HEK293 (cell line): Measurements from ENCODE around the gene CAPRIN2.

Experiments
- EGR2 ChIP-seq: fragments of 450-650 bp; formaldehyde crosslinking; IDR thresholded peaks from 2 replicates; pipeline ENCODE4 v1.5.1; 2016; ENCODE audit warnings: low read depth, missing biosample characterization, missing genetic modification characterization
- FEZF1 ChIP-seq: fragments of 450-650 bp; formaldehyde crosslinking; IDR thresholded peaks from 2 replicates; pipeline ENCODE4 v1.5.1; 2016; ENCODE audit warnings: missing biosample characterization, missing genetic modification characterization
- GLI4 ChIP-seq: fragments of 450-650 bp; formaldehyde crosslinking; IDR thresholded peaks from 2 replicates; pipeline ENCODE4 v1.5.1; 2016; ENCODE audit warnings: missing biosample characterization, missing genetic modification characterization
- KLF16 ChIP-seq: fragments of 450-650 bp; formaldehyde crosslinking; IDR thresholded peaks from 2 replicates; pipeline ENCODE4 v1.5.1; 2017; ENCODE audit warnings: missing biosample characterization, missing genetic modification characterization
- KLF8 ChIP-seq: fragments of 450-650 bp; formaldehyde crosslinking; IDR thresholded peaks from 2 replicates; pipeline ENCODE4 v1.5.1; 2016; ENCODE audit warnings: missing biosample characterization, missing genetic modification characterization
- MZF1 ChIP-seq: fragments of 450-650 bp; formaldehyde crosslinking; IDR thresholded peaks from 2 replicates; pipeline ENCODE4 v1.5.1; 2017; ENCODE audit warnings: missing biosample characterization, missing genetic modification characterization, borderline replicate concordance
- SALL2 ChIP-seq: fragments of 450-650 bp; formaldehyde crosslinking; IDR thresholded peaks from 2 replicates; pipeline ENCODE4 v1.5.0; 2017; ENCODE audit warnings: missing biosample characterization, mild to moderate bottlenecking, missing genetic modification characterization, borderline replicate concordance
- SP7 ChIP-seq: fragments of 450-650 bp; formaldehyde crosslinking; IDR thresholded peaks from 2 replicates; pipeline ENCODE4 v1.5.1; 2016; ENCODE audit warnings: missing biosample characterization, missing genetic modification characterization
- WT1 ChIP-seq: fragments of 450-650 bp; formaldehyde crosslinking; IDR thresholded peaks from 2 replicates; pipeline ENCODE4 v1.5.1; 2016; ENCODE audit warnings: missing biosample characterization, missing genetic modification characterization
- ZBTB6 ChIP-seq: fragments of 450-650 bp; formaldehyde crosslinking; IDR thresholded peaks from 2 replicates; pipeline ENCODE4 v1.5.1; 2017; ENCODE audit warnings: missing biosample characterization, missing genetic modification characterization
- ZBTB8A ChIP-seq: fragments of 450-650 bp; formaldehyde crosslinking; IDR thresholded peaks from 2 replicates; pipeline ENCODE4 v1.5.1; 2016; ENCODE audit warnings: missing biosample characterization, missing genetic modification characterization
- ZFP37 ChIP-seq: fragments of 450-650 bp; formaldehyde crosslinking; IDR thresholded peaks from 2 replicates; pipeline ENCODE4 v1.5.1; 2016; ENCODE audit warnings: missing biosample characterization, missing genetic modification characterization
- ZFP69B ChIP-seq: fragments of 450-650 bp; formaldehyde crosslinking; IDR thresholded peaks from 2 replicates; pipeline ENCODE4 v1.5.1; 2016; ENCODE audit warnings: missing biosample characterization, missing genetic modification characterization
- ZNF10 ChIP-seq: fragments of 450-650 bp; formaldehyde crosslinking; IDR thresholded peaks from 2 replicates; pipeline ENCODE4 v1.5.1; 2017; ENCODE audit warnings: missing biosample characterization, missing genetic modification characterization
- ZNF174 ChIP-seq: fragments of 450-650 bp; formaldehyde crosslinking; IDR thresholded peaks from 2 replicates; pipeline ENCODE4 v1.5.0; 2017; ENCODE audit warnings: missing biosample characterization, mild to moderate bottlenecking, missing genetic modification characterization
- ZNF2 ChIP-seq: fragments of 450-650 bp; formaldehyde crosslinking; IDR thresholded peaks from 2 replicates; pipeline ENCODE4 v1.5.1; 2016; ENCODE audit warnings: missing biosample characterization, missing genetic modification characterization
- ZNF214 ChIP-seq: fragments of 450-650 bp; formaldehyde crosslinking; IDR thresholded peaks from 2 replicates; pipeline ENCODE4 v1.5.1; 2017; ENCODE audit warnings: missing biosample characterization, mild to moderate bottlenecking, missing genetic modification characterization, borderline replicate concordance
- ZNF239 ChIP-seq: fragments of 450-650 bp; formaldehyde crosslinking; IDR thresholded peaks from 2 replicates; pipeline ENCODE4 v1.5.1; 2016; ENCODE audit warnings: missing biosample characterization, missing genetic modification characterization
- ZNF280D ChIP-seq: fragments of 450-650 bp; formaldehyde crosslinking; IDR thresholded peaks from 2 replicates; pipeline ENCODE4 v1.5.1; 2016; ENCODE audit warnings: missing biosample characterization, missing genetic modification characterization
- ZNF518A ChIP-seq: fragments of 450-650 bp; formaldehyde crosslinking; conservative IDR thresholded peaks from 2 replicates; pipeline ENCODE4 v1.5.1; 2016; ENCODE audit warnings: low read depth, missing biosample characterization, missing genetic modification characterization
- ZNF548 ChIP-seq: fragments of 450-650 bp; formaldehyde crosslinking; IDR thresholded peaks from 2 replicates; pipeline ENCODE4 v1.5.1; 2016; ENCODE audit warnings: missing biosample characterization, missing genetic modification characterization
- ZNF555 ChIP-seq: fragments of 450-650 bp; formaldehyde crosslinking; conservative IDR thresholded peaks from 2 replicates; pipeline ENCODE4 v1.5.1; 2017; ENCODE audit warnings: missing biosample characterization, mild to moderate bottlenecking, missing genetic modification characterization, inconsistent platforms
- ZNF629 ChIP-seq: fragments of 450-650 bp; formaldehyde crosslinking; IDR thresholded peaks from 2 replicates; pipeline ENCODE4 v1.5.1; 2017; ENCODE audit warnings: missing biosample characterization, missing genetic modification characterization
- ZNF639 ChIP-seq: fragments of 450-650 bp; formaldehyde crosslinking; IDR thresholded peaks from 2 replicates; pipeline ENCODE4 v1.5.1; 2016; ENCODE audit warnings: missing biosample characterization, missing genetic modification characterization
- ZNF660 ChIP-seq: fragments of 450-650 bp; IDR thresholded peaks from 2 replicates; pipeline ENCODE4 v1.5.1; 2018; ENCODE audit warnings: missing biosample characterization, mild to moderate bottlenecking, missing genetic modification characterization
- ZNF76 ChIP-seq: fragments of 450-650 bp; formaldehyde crosslinking; IDR thresholded peaks from 2 replicates; pipeline ENCODE4; 2016; ENCODE audit warnings: low read depth, missing biosample characterization, missing genetic modification characterization, borderline replicate concordance
- ZNF785 ChIP-seq: fragments of 450-650 bp; formaldehyde crosslinking; IDR thresholded peaks from 2 replicates; pipeline ENCODE4 v1.5.1; 2016; ENCODE audit warnings: missing biosample characterization, missing genetic modification characterization
- ZSCAN16 ChIP-seq: fragments of 450-650 bp; formaldehyde crosslinking; IDR thresholded peaks from 2 replicates; pipeline ENCODE4 v1.5.1; 2016; ENCODE audit warnings: missing biosample characterization, missing genetic modification characterization
- ZSCAN18 ChIP-seq: fragments of 450-650 bp; formaldehyde crosslinking; IDR thresholded peaks from 2 replicates; pipeline ENCODE4 v1.5.1; 2016; ENCODE audit warnings: missing biosample characterization, missing genetic modification characterization

Gene CAPRIN2

GRCh38 chr12:30754750-30755394 is at the start of gene CAPRIN2 (continued):
- TF ChIP-seq SP7: peak; percentile 76
- no peak for TF ChIP-seq ZNF239 (tag by site-specific recombination)
- no peak for TF ChIP-seq ZNF174 (tag by site-specific recombination)
- TF ChIP-seq GLI4 (tag by site-specific recombination): peak; percentile 39; the same call in 1 of the 2 replicates
- no peak for TF ChIP-seq FEZF1 (tag by site-specific recombination)
- peak; percentile 98 for TF ChIP-seq ZBTB8A
- TF ChIP-seq ZNF785 (tag by site-specific recombination): no peak
- no peak for TF ChIP-seq MZF1 (tag by site-specific recombination)
- peak; percentile 56 for TF ChIP-seq KLF16 (tag by site-specific recombination)
- TF ChIP-seq ZFP69B (tag by site-specific recombination): peak; percentile 89
- no peak for TF ChIP-seq ZSCAN16
- peak; percentile 67; the same call in 1 of the 2 replicates for TF ChIP-seq ZNF2
- TF ChIP-seq ZNF280D (tag by site-specific recombination): no peak
- no peak for TF ChIP-seq ZNF555 (tag by site-specific recombination)
- peak; percentile 85 for TF ChIP-seq ZNF660
- TF ChIP-seq ZNF10 (tag by site-specific recombination): peak; percentile 31; the same call in 1 of the 2 replicates
- TF ChIP-seq ZNF548 (tag by site-specific recombination): no peak
- peak; percentile 50; the same call in 1 of the 2 replicates for TF ChIP-seq ZNF639 (tag by site-specific recombination)
- TF ChIP-seq ZNF518A: no peak
- peak; percentile 40; the same call in 1 of the 2 replicates for TF ChIP-seq WT1 (tag by site-specific recombination)
- TF ChIP-seq EGR2 (tag by site-specific recombination): peak; percentile 31; the same call in 1 of the 2 replicates
- no peak for TF ChIP-seq ZSCAN18 (tag by site-specific recombination)
- no peak for TF ChIP-seq SALL2 (tag by site-specific recombination)
- peak; percentile 53 for TF ChIP-seq ZNF629
- peak; percentile 38; the same call in 1 of the 2 replicates for TF ChIP-seq ZBTB6 (tag by site-specific recombination)
- TF ChIP-seq KLF8 (tag by site-specific recombination): peak; percentile 93
- TF ChIP-seq ZNF76: peak; percentile 53; the same call in 1 of the 2 replicates
- TF ChIP-seq ZFP37 (tag by site-specific recombination): peak; percentile 87
- no peak for TF ChIP-seq ZNF214 (tag by site-specific recombination)
